OCI-LY7 (cell line): ENCODE results near the gene YJEFN3.

ENCODE experiments used
- CTCF ChIP-seq: fragments of 200-600 bp; sonication (generic); conservative IDR thresholded peaks from 2 replicates; pipeline ENCODE4 v1.5.1; 2014; ENCODE audit warnings: mild to moderate bottlenecking, antibody characterized with exemption, low read length, moderate library complexity, mixed read lengths
- EZH2phosphoT487 ChIP-seq: fragments of 200-600 bp; sonication (generic); IDR thresholded peaks from 2 replicates; pipeline ENCODE4 v1.6.1; 2018; ENCODE audit warnings: low read depth, borderline replicate concordance, mild to moderate bottlenecking, mixed run types, antibody characterized with exemption, low read length, moderate library complexity, mixed read lengths

DNA sequence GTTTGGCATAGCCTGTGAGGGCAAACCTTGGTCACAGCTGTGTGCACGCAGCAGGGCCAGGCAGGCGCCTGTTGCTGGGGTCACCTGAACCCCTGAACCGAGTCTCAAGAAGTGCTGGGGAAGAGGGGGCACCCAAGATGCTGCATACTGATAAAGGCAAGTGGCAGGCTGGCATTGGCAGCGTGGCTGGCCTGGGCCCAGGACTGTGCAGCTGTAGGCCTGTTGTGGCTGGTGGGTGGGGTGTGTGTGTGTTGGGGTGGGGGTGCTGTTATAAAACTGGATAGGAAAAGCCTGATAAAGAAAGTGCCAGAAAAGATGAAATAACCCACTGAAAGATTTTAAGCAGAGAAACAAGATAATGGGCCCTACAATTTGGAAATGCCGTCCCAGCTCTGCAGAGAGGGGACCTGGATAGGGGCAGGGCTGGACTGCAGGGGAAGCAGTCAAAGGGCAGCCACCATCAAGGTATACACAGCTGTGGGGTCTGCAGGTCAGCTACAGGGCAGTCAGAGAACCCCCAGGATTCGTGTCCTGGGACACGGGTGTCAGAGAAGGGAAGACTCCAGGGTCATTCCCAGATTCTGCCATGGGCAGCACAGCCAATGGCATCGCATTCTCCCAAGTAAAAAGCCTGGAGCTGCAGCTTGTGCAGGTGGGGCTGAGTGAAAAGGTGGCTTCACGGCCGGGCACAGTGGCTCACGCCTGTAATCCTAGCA lies 42.5 kb downstream of the YJEFN3 start:
- TF ChIP-seq CTCF (no peak), EZH2phosphoT487 (no peak)
